ELR (cell line): ENCODE results near the gene MROH7.

ENCODE experiments used
- DNase-seq: peaks from one replicate; pipeline ENCODE4 v3.0.0-alpha.2; 2015; ENCODE audit warnings: low read depth

Gene MROH7

DNA sequence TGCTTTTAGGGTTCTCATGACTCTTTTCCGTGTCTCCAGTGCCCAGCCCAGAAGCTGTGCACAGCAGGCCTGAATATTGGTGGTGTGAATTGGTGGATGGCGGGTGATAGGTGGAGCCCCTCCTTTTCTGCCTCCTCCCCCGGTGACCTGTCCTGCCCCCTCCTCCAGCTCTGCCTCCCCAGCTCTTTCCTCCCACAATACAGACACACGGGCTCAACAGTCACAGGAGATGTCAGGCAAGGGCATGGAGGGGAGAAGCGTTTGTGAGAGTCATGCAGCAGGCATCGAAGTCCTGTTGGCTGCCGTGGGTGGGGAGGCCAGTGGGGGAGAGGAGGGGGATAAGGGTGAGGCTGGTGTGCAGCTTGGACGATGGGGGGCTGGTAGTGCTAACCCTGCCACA is 56.8 kb downstream of the MROH7 start:
- DNase-seq: no peak

- DNase-seq: no peak
These were observed 58.4 kb downstream of the MROH7 start for GRCh38 chr1:54699936-54700525.

GRCh38 chr1:54701066-54701465 is 59.5 kb downstream of the MROH7 start:
- DNase-seq: no peak

- DNase-seq: no peak
These were observed 60.4 kb downstream of the MROH7 start for GRCh38 chr1:54701996-54702395.

- no peak for DNase-seq
These were observed 61.9 kb downstream of the MROH7 start for GRCh38 chr1:54703471-54703870.

- DNase-seq: no peak
These were observed 63.6 kb downstream of the MROH7 start for GRCh38 chr1:54705153-54705552.

- no peak for DNase-seq
These were observed 64.8 kb downstream of the MROH7 start for GRCh38 chr1:54706419-54706818.

- peak; percentile 15 for DNase-seq
These were observed 66.8 kb downstream of the MROH7 start for GRCh38 chr1:54708385-54708784.

- no peak for DNase-seq
These were observed 68.1 kb downstream of the MROH7 start for GRCh38 chr1:54709547-54710292.

- DNase-seq: no peak
These were observed 68.8 kb downstream of the MROH7 start for GRCh38 chr1:54710434-54710833.

- DNase-seq: no peak
These were observed 69.3 kb downstream of the MROH7 start for GRCh38 chr1:54710841-54711240.

- DNase-seq: no peak
These were observed 70.0 kb downstream of the MROH7 start for GRCh38 chr1:54711536-54711935.

DNA sequence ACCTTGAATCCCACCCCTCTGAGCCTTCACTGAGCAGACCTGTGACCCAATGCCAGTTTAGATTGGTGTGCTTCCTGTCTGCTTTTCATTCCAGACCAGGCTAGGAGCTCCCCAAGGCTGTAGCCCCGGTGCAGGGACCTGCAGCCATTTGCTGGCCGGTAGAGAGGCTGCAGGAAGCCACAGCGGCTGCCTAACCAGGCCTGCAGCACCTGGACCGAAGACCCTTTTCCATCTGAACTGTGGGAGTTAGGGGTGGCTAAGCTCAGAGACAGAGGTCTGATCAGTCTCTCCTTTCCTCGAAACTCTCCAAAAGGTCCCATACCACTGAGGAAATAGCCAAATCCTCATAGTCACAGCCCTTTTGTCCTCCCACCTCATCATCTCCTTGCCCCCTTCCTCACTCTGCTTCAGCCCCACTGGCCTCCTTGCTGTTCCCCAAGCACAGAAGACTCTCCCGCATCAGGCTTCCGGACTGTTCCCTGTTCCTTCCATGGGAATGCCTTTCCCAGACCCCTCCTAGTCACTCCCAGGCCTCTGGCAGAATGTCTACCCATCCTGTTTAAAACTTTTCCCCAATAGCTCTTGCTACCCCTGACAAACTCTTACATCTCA is 73.4 kb downstream of the MROH7 start:
- DNase-seq: no peak

DNA sequence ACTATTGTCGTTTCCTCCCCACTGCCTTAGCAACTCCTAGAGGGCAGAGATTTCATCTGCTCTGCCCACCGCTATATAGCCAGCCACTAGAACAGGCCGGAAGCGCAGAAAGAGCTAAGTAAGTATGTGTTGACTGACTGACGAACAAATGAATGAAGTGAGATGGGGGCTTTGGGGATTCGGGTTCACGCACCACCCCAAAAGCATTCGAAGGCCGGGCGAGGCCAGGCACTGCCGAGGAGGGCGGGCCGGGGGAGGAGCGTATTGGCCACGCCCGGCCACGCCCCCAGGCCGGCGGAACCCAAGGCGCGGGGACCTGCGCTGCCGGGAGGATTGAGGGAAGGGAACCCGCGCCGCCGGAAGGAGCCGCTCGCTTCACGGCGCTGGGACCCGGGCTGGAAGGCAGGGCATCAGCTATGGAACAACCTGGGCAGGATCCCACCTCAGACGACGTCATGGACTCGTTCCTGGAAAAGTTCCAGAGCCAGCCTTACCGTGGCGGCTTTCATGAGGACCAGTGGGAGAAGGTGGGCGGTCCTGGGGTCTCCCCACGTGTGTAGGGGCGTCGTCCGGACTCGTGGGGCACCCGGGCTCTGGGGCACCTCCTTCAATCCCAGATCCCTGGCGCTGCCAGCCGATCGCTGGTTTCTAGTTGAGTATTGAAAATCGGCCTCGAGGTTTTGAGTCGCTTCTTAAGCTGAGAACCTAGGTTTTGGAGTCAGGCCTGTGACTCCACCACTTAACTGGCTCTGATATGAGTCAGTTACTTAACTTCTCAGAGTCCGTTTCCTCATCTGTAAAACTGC is 74.1 kb downstream of the MROH7 start, which contains the start of gene TTC4:
Gene TTC4, plus strand, starts transcription at position 369 of the 806 bp plus-strand sequence. Its CDS starts 48 bp downstream, at position 417.
- DNase-seq: peak; percentile 91

DNA sequence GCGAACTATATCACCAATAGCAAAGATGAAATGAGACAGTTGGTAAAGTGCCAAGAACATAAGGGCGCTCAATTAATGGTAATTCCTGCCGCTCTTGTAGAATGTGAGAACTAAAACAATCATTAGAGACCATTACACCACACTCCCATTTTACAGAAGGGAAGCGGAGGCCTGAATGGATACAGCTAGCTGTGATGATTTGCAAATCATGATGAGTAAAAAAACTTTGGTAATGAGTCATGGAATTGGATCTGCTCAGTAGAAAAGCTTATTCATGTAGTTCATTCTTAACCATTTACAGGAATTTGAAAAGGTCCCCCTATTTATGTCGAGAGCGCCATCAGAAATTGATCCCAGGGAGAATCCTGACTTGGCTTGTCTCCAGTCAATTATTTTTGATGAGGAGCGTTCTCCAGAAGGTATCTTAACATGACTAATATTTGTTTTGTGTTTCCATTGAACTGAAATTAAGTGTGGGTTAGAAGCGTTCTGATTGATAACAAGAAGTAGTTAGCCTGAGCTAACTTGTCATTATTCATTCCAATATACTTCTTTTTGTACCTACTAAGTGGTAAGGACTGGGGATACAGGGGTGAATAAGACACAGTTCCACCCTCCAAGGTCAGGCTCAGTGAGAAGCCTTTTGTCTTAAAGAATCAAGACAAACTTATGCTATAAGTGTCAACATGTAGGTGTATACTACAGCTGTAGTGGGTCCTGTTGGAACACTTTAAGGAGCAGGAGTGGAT is 74.9 kb downstream of the MROH7 start:
- DNase-seq: peak; percentile 88

DNA sequence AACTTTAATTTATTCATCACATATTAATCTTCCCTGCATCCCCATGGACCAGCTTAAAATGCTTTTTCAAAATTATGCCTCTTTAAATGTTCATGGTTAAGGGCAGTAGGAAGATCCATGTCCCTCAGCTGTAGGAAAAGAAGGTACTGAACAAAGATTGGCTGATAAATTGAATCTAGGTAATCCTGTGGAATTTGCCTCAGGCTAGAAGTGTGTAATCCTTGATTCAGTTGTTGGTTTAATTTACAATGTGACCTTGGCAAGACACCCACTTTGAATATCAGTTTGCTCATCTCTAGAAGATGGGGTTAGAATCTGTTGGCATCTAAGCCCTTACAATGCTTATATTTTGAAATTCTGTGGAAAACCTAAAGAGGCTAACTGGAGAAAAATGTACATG is 80.1 kb downstream of the MROH7 start:
- DNase-seq: peak; percentile 43

- DNase-seq: no peak
These were observed 82.4 kb downstream of the MROH7 start for GRCh38 chr1:54723985-54724384.

GRCh38 chr1:54724771-54725170 is 83.2 kb downstream of the MROH7 start:
- no peak for DNase-seq

- DNase-seq: no peak
These were observed 86.4 kb downstream of the MROH7 start for GRCh38 chr1:54728027-54728426.

DNA sequence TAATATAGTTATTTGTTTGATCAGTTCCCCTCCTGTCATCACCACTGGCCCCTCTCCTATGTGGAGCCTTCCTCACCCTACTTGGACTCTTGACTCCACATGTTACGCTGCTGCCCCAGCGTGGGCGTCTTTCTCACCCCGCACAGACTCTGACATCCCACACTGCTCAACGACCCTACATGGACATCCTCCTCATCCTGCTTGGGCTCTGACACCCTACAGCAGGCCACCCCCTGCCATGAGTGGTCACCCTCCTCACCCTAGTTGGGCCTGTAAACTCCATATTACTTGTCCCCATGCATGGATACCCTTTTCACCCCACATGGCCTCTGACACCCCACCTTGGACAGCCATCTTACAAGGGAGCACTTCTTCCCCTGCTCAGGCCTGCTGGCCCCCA is 95.1 kb downstream of the MROH7 start:
- no peak for DNase-seq

DNA sequence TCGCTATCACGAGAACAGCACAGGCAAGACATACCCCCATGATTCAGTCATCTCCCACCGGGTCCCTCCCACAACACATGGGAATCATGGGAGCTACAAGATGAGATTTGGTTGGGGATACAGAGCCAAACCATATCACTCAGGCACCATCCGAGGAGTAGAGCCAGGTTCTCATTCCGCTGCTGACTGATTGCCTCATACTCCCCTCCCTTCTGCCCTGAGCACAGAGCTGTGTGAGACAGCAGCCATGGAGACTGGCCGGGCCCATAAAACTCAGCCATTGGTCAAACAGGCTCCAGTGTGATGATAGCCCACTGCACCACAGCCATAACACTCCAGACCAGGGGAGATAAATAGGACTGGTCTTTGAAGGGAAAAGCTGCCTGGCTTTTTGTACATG is 96.7 kb downstream of the MROH7 start:
- DNase-seq: no peak

- DNase-seq: no peak
These were observed 99.9 kb downstream of the MROH7 start for GRCh38 chr1:54741531-54741930.
